Activated CD8-positive, alpha-beta memory T cell treated with anti-CD3 and anti-CD28 coated beads, Interleukin-2, amount 50 U/mL, for 1 hour (primary cell): Measurements from ENCODE around the gene RCAN1.
"Not testable (repeated sequence)": the region's sequence is repeated elsewhere in the genome, so short reads cannot be mapped to it uniquely, and the experiment has no call there.

Experiments
- DNase-seq: peaks from one replicate; pipeline ENCODE4 v3.0.0-alpha.2; 2020; ENCODE audit errors: extremely low read depth

The RCAN1 gene

GRCh38 chr21:34569381-34569979, 45.4 kb downstream of the RCAN1 start:
- no peak for DNase-seq

DNA sequence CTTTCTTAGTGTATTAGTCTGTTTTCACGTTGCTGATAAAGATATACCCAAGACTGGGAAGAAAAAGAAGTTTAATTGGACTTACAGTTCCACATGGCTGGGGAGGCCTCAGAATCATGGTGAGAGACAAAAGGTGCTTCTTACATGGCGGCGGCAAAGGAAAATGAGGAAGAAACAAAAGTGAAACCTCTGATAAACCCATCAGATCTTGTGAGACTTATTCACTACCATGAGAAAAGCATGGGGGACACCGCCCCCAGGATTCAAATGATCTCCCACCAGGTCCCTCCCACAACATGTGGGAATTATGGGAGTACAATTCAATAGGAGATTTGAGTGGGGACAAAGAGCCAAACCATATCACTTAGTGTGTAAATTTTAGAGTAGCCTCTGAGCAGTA, 46.1 kb downstream of the RCAN1 start:
- not testable (repeated sequence) for DNase-seq

DNA sequence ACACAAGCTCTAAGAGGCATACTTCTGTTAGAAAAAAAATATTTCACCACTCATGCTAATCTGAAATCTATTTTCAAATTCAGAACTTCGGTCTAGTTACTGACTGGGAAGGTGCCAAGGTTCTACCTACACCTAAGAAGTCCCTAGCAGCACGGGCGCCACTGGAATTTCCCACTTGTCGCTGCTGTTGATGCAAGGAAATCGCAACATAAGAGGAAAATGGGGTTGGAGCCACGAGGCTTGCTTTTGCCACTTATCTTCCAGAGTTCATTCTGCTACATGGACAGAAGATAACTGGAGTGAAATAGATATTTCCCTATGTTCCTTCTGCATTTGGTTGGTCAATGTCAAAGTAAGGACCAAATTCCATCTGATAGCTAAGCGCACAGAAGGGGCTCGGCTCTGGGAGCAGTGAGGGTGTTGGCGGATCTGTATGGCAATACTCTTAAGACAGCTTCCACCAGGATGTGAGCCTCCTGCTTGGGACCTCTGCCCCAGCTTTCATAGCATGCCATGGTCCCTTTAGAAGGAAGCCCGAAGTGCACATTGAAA, 47.2 kb downstream of the RCAN1 start:
- no peak for DNase-seq

- DNase-seq, result no peak
Measured at GRCh38 chr21:34565238-34565637, 49.7 kb downstream of the RCAN1 start.

DNA sequence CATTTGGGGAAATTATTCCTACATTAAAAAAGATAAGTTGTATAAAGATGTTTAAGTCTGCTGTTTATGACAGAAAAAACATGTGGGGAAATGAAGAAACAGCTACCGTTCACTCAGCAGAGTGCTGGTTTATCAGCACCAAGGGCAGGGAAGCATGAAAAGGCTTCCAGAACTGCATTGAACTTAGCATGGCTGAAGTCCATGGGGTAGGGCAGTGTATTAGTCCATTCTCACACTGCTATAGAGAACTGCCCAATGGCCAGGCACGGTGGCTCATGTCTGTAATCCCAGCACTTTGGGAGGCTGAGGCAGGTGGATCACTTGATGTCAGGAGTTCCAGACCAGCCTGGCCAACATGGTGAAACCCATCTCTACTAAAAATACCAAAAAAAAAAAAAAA, 51.5 kb downstream of the RCAN1 start:
- DNase-seq, result not testable (repeated sequence)

DNA sequence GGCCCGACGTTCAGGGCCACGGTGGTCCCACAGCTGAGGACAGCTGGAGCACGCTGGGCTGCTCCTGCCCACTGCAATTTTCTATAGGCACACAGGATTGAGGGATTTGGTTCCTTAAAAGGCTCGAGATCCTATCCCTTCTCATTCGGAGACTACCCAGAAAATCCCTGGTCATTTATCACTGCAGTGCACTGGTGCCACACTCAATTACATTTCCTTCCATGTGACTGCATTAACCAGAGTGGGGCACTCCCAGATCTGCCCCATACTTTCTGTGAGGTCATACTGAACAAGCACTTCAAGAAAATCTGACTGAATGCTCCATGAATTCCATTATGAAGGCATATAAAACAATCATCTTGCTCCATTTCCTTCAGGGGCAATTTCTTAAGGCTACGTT, 53.1 kb downstream of the RCAN1 start:
- no peak for DNase-seq

- DNase-seq, result no peak
Measured at GRCh38 chr21:34560609-34561008, 54.3 kb downstream of the RCAN1 start.

DNA sequence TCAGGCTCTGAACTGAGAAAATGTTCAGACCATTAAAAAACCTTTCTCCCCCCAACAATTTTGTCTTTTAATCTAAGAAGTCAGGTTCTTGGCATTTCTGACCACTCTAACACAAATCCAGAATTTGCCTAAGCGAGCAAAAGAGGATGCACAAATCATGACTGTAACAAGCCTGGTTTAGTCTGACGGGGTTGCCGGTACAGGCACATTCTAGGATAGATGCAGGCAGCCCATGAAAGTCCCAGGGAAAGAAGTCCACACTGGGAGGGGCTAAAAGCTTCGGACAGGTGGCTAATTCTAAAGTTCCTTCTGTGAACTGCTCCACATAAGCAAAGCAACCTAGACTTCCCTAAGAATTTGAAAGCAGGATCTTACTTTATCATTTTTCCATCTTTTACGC, 54.9 kb downstream of the RCAN1 start:
- no peak for DNase-seq

- DNase-seq, result no peak
Measured at GRCh38 chr21:34559089-34559631, 55.8 kb downstream of the RCAN1 start.

GRCh38 chr21:34558166-34558565, 56.7 kb downstream of the RCAN1 start:
- no peak for DNase-seq

GRCh38 chr21:34557261-34557660, 57.7 kb downstream of the RCAN1 start:
- no peak for DNase-seq

GRCh38 chr21:34554670-34555069, 60.2 kb downstream of the RCAN1 start:
- DNase-seq, result not testable (repeated sequence)

DNA sequence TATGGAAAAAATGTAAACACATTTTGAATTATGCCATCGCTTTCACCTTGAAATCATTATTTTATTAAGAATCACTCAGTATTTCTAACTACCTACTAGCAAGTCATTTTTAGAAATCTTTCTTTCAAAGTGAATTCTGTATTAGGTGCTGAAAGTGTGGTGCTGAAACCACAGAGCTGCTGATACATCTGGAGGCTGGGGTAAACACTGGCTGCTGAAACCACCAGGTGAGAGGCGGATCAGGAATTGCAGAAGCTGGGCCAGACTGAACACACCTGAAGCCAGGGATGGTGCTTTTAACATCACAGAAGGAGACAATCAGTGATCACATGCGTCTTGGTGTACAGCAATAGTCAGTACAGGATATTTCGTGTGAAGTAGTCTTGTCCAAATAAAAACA, 60.7 kb downstream of the RCAN1 start:
- DNase-seq, result no peak

GRCh38 chr21:34553151-34553952, 61.6 kb downstream of the RCAN1 start:
- no peak for DNase-seq

DNA sequence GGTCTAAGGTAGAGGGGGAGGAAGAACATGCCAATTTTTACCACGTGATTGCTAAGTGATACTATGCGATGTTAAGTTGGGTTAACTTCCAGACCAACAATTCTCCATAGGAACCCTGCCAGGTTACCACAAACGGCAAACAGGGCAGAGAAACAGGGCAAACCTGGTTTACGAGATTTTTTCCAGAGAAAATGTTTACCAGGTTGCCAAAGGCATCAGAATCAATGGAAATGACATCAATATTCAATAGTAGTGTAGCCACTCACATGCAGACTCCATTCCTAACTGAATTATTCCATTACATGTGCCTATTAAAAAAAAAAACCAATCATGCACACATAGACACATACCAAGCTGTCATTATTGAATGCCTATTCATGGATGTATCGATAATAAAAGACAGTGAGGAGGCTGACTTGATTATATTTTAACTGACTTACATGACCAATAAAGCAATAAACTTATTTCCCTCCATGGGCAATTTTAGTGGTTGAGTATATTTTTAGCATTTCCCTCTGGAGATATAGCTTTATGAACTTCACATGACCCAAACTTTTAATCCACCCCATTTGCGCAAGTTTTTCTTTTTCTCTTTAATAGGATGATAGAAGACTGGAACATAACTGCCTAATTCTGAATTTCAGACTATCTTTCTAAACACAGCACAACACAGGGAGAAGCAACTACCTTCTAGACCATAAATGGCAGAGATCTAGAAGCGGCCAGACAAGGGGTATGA, 62.4 kb downstream of the RCAN1 start:
- DNase-seq, result no peak

DNA sequence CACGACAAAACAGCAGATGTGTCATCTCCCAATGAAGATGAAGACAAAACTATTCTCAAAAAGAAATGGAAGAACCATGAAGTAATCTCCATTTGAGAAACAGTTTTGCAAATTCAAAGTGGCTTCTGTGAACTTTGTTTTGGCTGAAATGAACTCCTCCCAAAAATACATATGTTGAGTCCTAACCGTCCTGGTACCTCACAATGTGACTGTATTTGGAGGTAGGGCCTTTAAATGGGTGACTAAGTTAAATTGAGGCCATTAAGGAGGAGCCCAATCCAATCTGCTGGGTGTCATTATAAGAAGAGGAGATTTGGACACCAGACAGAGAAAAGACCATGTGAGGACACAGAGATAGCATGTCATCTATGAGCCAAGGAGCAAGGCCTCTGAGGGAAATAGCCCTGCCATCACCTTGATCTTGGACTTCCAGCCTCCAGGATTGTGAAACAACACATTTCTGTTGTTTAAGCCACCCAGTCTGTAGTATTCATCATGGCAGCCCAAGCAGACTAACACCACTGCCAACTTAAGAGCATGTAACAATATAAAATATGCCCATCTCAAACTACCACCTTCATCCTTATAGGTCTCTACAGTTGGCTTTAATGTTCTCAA, 64.6 kb downstream of the RCAN1 start:
- DNase-seq, result no peak

DNA sequence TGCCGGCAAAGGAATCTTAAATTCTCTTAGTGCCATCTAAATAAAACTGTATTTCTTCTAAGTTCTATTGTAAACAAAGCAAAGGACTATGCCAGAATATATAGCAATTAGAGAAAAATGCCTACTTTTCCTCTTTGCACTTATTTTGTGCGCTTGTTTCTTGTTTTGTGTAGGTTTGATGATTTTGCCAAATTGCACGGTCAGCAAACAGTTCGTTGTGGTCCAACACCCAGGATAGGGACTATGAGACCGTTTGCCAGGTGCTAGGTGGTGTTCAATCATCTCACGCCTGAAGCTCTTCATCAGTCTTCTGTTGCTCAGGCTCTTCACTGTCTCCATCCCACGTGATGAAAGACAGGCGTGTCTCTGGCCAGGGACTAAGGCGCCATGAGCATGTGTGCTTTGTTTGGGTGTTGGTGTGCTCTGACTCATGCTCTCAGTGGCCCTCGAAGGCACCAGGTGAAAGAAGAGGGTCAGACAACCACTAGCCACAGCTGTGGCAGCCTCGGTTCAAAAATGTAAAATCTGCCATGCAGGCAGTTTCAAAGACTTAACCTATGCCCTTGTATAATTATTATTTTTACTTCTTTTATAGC, 66.0 kb downstream of the RCAN1 start:
- DNase-seq, result no peak

DNA sequence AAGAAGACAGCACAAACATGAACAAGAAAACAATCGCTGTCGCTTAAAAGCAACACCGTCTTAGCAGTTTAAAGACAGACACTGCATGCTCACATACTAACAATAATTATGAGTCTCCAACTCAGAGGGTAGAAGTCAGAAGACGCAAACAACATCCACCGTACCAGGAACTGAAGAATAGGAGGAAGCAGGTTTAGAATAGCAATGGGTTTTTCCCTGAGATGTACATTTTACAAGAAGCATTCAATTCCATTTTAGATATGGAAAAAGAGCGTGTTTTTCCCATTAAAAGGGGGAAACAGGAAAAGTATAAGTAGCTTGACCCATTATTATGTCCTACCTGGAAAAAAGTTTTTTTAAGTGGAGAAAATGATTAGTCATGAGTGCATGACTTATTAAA, 68.4 kb downstream of the RCAN1 start:
- no peak for DNase-seq

DNA sequence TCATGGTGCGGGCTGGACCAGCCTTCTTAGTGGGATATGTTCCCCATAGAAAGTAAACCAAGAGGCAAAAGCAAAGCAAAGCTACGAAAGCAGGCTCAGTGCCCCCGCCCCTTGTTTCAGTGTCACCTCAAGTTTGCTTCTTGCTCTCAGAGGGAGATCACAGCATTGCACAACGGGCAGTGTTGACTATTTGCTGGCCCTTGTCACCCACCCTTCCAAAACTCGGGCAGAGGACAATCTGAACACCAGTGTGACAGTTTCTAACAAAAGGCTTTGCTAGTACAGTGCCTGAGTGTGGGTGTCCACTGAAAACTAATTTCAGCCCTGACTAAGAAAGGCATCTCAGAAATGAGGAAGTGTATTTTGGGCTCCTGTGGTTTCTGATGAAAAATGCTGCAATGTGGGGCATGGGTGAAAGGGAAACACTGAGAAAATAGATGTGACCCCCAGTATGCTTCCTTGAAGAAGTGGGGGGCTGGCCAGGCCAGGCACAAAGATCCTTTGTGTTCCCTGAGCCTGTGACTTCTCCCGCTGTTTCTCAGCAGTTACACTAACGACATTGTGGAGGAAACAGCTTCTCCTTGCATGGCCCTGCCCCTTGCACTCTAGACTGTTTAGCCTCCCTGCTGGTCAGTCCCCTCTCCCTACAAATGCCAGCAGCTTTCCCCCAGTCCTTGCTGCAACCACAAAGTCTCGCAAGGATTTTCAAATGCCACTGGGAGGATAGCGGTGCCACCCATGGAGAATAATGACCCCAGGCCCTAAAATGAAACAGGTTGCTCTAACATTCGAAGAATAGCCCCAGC, 69.6 kb downstream of the RCAN1 start:
- DNase-seq, result no peak

- no peak for DNase-seq
Measured at GRCh38 chr21:34544032-34544496, 70.8 kb downstream of the RCAN1 start.
